KMS-11 (cell line): ENCODE measurements around the gene XRCC3.

Source experiments
- H2AFZ ChIP-seq: fragments of 200-600 bp; sonication (generic); 2 replicates; pipeline ENCODE4 v1.6.1; 2016; ENCODE audit warnings: antibody characterized with exemption, mixed run types, low read depth
- H3K27ac ChIP-seq: fragments of 200-600 bp; sonication (generic); 2 replicates; pipeline ENCODE4 v1.6.1; 2016; ENCODE audit warnings: mild to moderate bottlenecking, mixed run types
- H3K27me3 ChIP-seq: fragments of 200-600 bp; sonication (generic); 2 replicates; pipeline ENCODE4 v1.6.1; 2017; ENCODE audit warnings: mild to moderate bottlenecking, low read depth, mixed run types, moderate library complexity; ENCODE audit not compliant: insufficient read depth
- H3K36me3 ChIP-seq: fragments of 200-600 bp; sonication (generic); 2 replicates; pipeline ENCODE4 v1.6.1; 2017; ENCODE audit warnings: mild to moderate bottlenecking, mixed run types; ENCODE audit not compliant: insufficient read depth
- H3K4me1 ChIP-seq: fragments of 200-600 bp; sonication (generic); 2 replicates; pipeline ENCODE4 v1.6.1; 2016; ENCODE audit warnings: mild to moderate bottlenecking, low read depth, mixed run types; ENCODE audit not compliant: poor library complexity, severe bottlenecking
- H3K4me2 ChIP-seq: fragments of 200-600 bp; sonication (generic); 2 replicates; pipeline ENCODE4 v1.7.0; 2016; ENCODE audit warnings: mild to moderate bottlenecking, mixed run types
- H3K4me3 ChIP-seq: fragments of 200-600 bp; sonication (generic); IDR thresholded peaks from 2 replicates; pipeline ENCODE4 v1.6.1; 2017; ENCODE audit warnings: low read depth, low read length, mixed read lengths; ENCODE audit not compliant: insufficient read depth
- H3K79me2 ChIP-seq: fragments of 200-600 bp; sonication (generic); 2 replicates; pipeline ENCODE4 v1.6.1; 2016; ENCODE audit warnings: low read depth, mixed run types; ENCODE audit not compliant: insufficient read depth
- H3K9ac ChIP-seq: fragments of 200-600 bp; sonication (generic); 2 replicates; pipeline ENCODE4 v1.6.1; 2016; ENCODE audit warnings: mild to moderate bottlenecking, mixed run types
- H4K20me1 ChIP-seq: fragments of 200-600 bp; sonication (generic); 2 replicates; pipeline ENCODE4 v1.6.1; 2016; ENCODE audit warnings: mild to moderate bottlenecking, mixed run types; ENCODE audit not compliant: insufficient read depth
- CTCF ChIP-seq: fragments of 200-600 bp; sonication (generic); conservative IDR thresholded peaks from 2 replicates; pipeline ENCODE4 v1.6.1; 2017; ENCODE audit warnings: low read depth, mild to moderate bottlenecking, antibody characterized with exemption, low read length, moderate library complexity, mixed read lengths

The XRCC3 gene

GRCh38 chr14:103649001-103649400, 66.2 kb downstream of the XRCC3 start:
- TF ChIP-seq CTCF, result no peak
- Histone ChIP-seq H3K36me3 (no peaks in the 10 kb centered on the region), H3K9ac (no peak overlapping the region), H3K4me3 (no peak overlapping the region), H3K27ac (no peak overlapping the region), H3K4me2 (no peak overlapping the region), H4K20me1 (no peaks in the 10 kb centered on the region; the same call in 1 of the 2 replicates), H2AFZ (no peak overlapping the region), H3K27me3 (no peaks in the 10 kb centered on the region), H3K4me1 (no peaks in the 10 kb centered on the region), H3K79me2 (peaks cover 59% of the 10 kb centered on the region; the same call in 1 of the 2 replicates)
